Astrocyte (in vitro differentiated cells and primary cell): ENCODE results near the gene PITPNB. TPM values are rescaled to one million over a fixed set of nuclear protein-coding genes. Genes with fewer than 3 reads are reported as not detected.

Experiments used
- DNase-seq: peaks from one replicate; pipeline ENCODE4 v3.0.0-alpha.2; 2010; ENCODE audit warnings: low read depth
- FAIRE-seq: peaks from 2 replicates; lab custom pipeline; 2011; peaks lifted over from hg19 to GRCh38; lab: Jason Lieb, UNC
- H2AFZ ChIP-seq: 2 replicates; pipeline ENCODE4 v1.6.0; 2012; ENCODE audit warnings: low read depth, low read length, inconsistent platforms
- H3K27ac ChIP-seq: 2 replicates; pipeline ENCODE4 v1.5.1; 2011; ENCODE audit warnings: low read depth, low read length, inconsistent platforms
- H3K27me3 ChIP-seq: 2 replicates; pipeline ENCODE4 v1.6.0; 2011; ENCODE audit warnings: low read length, inconsistent platforms; ENCODE audit not compliant: insufficient read depth
- H3K36me3 ChIP-seq: 2 replicates; pipeline ENCODE4 v1.5.1; 2011; ENCODE audit warnings: low read length, inconsistent platforms; ENCODE audit not compliant: insufficient read depth
- H3K4me1 ChIP-seq: 2 replicates; pipeline ENCODE4 v1.5.1; 2011; ENCODE audit warnings: low read length, inconsistent platforms; ENCODE audit not compliant: insufficient read depth
- H3K4me2 ChIP-seq: 2 replicates; pipeline ENCODE4 v1.6.0; 2012; ENCODE audit warnings: low read length, inconsistent platforms
- H3K4me3 ChIP-seq: 2 replicates; pipeline ENCODE4 v1.5.1; 2011; ENCODE audit warnings: low read depth, mild to moderate bottlenecking, low read length, inconsistent platforms; ENCODE audit not compliant: insufficient read depth
- H3K79me2 ChIP-seq: 2 replicates; pipeline ENCODE4 v1.6.0; 2012; ENCODE audit warnings: mild to moderate bottlenecking, low read length, inconsistent platforms; ENCODE audit not compliant: insufficient read depth
- H3K9ac ChIP-seq: 2 replicates; pipeline ENCODE4 v1.6.0; 2012; ENCODE audit warnings: mild to moderate bottlenecking, low read length, inconsistent platforms
- H3K9me3 ChIP-seq: 2 replicates; pipeline ENCODE4 v1.5.1; 2012; ENCODE audit warnings: low read depth, mild to moderate bottlenecking, low read length, inconsistent platforms; ENCODE audit not compliant: insufficient read depth
- H4K20me1 ChIP-seq: 2 replicates; pipeline ENCODE4 v1.6.0; 2012; ENCODE audit warnings: low read length, inconsistent platforms; ENCODE audit not compliant: insufficient read depth
- H3K27ac Mint-ChIP-seq: one replicate; pipeline ENCODE4 v1.8.0; 2021; ENCODE audit warnings: mild to moderate bottlenecking, mixed read lengths; ENCODE audit not compliant: unreplicated experiment
- H3K27me3 Mint-ChIP-seq: one replicate; pipeline ENCODE4 v1.8.0; 2021; ENCODE audit warnings: low read depth, mixed read lengths; ENCODE audit not compliant: unreplicated experiment
- H3K36me3 Mint-ChIP-seq: one replicate; pipeline ENCODE4 v1.8.0; 2021; ENCODE audit warnings: low read depth, mixed read lengths; ENCODE audit not compliant: unreplicated experiment
- H3K4me1 Mint-ChIP-seq: one replicate; pipeline ENCODE4 v1.8.0; 2021; ENCODE audit warnings: low read depth, mixed read lengths; ENCODE audit not compliant: unreplicated experiment
- H3K4me3 Mint-ChIP-seq: one replicate; pipeline ENCODE4 v1.8.0; 2021; ENCODE audit warnings: mild to moderate bottlenecking, moderate library complexity, mixed read lengths; ENCODE audit not compliant: unreplicated experiment
- H3K9me3 Mint-ChIP-seq: one replicate; pipeline ENCODE4 v1.8.0; 2021; ENCODE audit warnings: mild to moderate bottlenecking, mixed read lengths; ENCODE audit not compliant: unreplicated experiment
- EZH2 ChIP-seq: IDR thresholded peaks from 2 replicates; pipeline ENCODE4 v1.6.1; 2012; ENCODE audit warnings: mild to moderate bottlenecking, low read length, inconsistent platforms; ENCODE audit not compliant: insufficient read depth
- total RNA-seq: library from RNA; stranded (reverse); gene quantifications from 2 replicates; pipeline ENCODE4 v1.2.1, GENCODE V29; 2021
- TF ChIP-seq, protein P1 (sequence below): IDR thresholded peaks from 2 replicates; pipeline ENCODE4 v1.5.1; 2011; ENCODE audit warnings: low read depth, mild to moderate bottlenecking, inconsistent platforms, low read length, moderate library complexity; ENCODE audit not compliant: insufficient read depth

Gene PITPNB
- total RNA-seq, 1 donor from 2014 or later: 90.6 TPM

DNA sequence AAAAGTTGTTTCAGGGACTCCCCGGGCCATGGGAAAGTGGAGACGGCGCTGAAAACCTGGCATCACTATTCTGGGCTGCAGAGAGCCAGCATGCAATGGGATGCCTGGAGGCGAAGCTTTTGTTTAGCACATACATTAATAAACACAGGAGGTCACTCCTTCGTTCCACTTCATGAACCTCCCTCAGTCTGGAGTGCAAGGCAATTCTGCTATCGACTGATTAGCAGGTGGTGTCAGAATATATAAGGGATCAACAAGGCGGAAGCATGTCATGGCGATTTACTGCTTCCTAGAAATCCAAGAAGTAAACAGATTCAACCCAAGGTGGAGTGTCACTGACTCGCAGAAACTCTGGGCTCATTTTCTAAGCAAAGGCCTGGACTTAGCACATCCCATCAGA is 72.1 kb downstream of the PITPNB start:
- H3K9me3 ChIP-seq: no peaks in the 10 kb centered on the region
- no peaks in the 10 kb centered on the region for H3K79me2 ChIP-seq
- Mint-ChIP-seq H3K4me1 (peaks cover 25% of the 10 kb centered on the region), H3K27me3 (no peaks in the 10 kb centered on the region), H3K27ac (no peak overlapping the region), H3K9me3 (no peaks in the 10 kb centered on the region), H3K36me3 (peaks cover 30% of the 10 kb centered on the region), H3K4me3 (no peak overlapping the region)
- TF ChIP-seq EZH2: no peak
- TF ChIP-seq, protein P1, sequence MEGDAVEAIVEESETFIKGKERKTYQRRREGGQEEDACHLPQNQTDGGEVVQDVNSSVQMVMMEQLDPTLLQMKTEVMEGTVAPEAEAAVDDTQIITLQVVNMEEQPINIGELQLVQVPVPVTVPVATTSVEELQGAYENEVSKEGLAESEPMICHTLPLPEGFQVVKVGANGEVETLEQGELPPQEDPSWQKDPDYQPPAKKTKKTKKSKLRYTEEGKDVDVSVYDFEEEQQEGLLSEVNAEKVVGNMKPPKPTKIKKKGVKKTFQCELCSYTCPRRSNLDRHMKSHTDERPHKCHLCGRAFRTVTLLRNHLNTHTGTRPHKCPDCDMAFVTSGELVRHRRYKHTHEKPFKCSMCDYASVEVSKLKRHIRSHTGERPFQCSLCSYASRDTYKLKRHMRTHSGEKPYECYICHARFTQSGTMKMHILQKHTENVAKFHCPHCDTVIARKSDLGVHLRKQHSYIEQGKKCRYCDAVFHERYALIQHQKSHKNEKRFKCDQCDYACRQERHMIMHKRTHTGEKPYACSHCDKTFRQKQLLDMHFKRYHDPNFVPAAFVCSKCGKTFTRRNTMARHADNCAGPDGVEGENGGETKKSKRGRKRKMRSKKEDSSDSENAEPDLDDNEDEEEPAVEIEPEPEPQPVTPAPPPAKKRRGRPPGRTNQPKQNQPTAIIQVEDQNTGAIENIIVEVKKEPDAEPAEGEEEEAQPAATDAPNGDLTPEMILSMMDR: no peak
- no peak overlapping the region for H2AFZ ChIP-seq
- FAIRE-seq (no peak), DNase-seq (no peak)
- peaks cover 26% of the 10 kb centered on the region for H3K36me3 ChIP-seq
- no peak overlapping the region for H3K27ac ChIP-seq
- peaks cover 15% of the 10 kb centered on the region for H4K20me1 ChIP-seq
- H3K9ac ChIP-seq: no peak overlapping the region
- peaks cover 5% of the 10 kb centered on the region for H3K4me1 ChIP-seq
- no peak overlapping the region for H3K4me3 ChIP-seq
- H3K4me2 ChIP-seq: no peak overlapping the region
- H3K27me3 ChIP-seq: no peaks in the 10 kb centered on the region

DNA sequence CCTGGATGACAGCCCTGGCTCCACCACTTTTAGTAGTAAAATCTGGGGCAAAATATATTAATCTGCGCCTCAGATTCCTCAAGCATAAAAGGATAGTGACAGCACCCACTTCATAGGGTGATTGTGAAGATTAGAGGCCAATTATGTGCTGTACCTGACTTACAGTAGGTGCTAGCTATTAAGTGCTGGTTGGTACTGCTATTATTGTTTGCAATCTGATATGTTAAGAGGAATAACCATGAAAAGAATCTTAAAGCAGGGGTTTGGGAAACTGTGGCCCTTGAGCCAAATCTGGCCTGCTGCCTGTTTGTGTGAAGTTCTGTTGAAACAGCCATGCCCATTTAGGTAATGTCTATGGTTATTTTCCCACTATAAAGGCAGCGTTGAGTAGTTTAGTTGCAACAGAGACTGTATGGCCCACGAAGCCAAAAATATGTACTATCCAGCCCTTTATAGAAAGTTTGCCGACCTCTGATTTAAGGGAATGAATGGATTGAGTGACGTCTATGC is 72.8 kb downstream of the PITPNB start:
- H3K4me3 Mint-ChIP-seq: no peak overlapping the region
- H3K27me3 Mint-ChIP-seq: no peaks in the 10 kb centered on the region
- FAIRE-seq: no peak
- H3K36me3 Mint-ChIP-seq: peaks cover 35% of the 10 kb centered on the region
- Histone ChIP-seq H3K9ac (no peak overlapping the region), H3K4me1 (peaks cover 5% of the 10 kb centered on the region), H4K20me1 (peaks cover 12% of the 10 kb centered on the region), H3K79me2 (no peaks in the 10 kb centered on the region), H3K9me3 (no peaks in the 10 kb centered on the region), H3K27ac (no peak overlapping the region), H3K4me3 (no peak overlapping the region), H3K4me2 (no peak overlapping the region), H2AFZ (no peak overlapping the region), H3K36me3 (peaks cover 20% of the 10 kb centered on the region), H3K27me3 (no peaks in the 10 kb centered on the region)
- no peaks in the 10 kb centered on the region for H3K9me3 Mint-ChIP-seq
- H3K27ac Mint-ChIP-seq: no peak overlapping the region
- TF ChIP-seq EZH2: no peak
- TF ChIP-seq, protein P1: no peak
- H3K4me1 Mint-ChIP-seq: peaks cover 21% of the 10 kb centered on the region
- DNase-seq: no peak

DNA sequence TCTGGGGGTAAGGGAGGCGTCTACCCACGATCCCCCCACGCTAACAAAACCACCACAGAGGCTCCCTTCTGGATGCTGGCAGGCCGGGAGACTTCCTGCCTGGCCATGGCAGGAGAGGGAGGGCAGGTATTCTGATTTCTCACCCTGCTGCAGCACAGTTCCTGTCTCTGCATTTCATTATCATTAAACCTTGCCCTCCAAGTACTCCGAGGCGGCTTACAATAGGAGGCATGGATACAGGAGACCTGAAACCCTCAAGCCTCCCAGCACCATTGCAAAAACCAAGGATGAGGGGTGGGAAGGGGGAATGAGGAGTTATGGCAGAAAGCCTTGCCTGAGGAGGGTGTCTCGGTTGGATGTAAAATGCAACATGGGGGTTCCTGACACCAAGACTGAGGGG is 73.4 kb downstream of the PITPNB start:
- Histone ChIP-seq H3K27me3 (no peaks in the 10 kb centered on the region), H3K27ac (no peak overlapping the region), H3K36me3 (peaks cover 13% of the 10 kb centered on the region), H3K4me3 (no peak overlapping the region), H3K9ac (no peak overlapping the region), H2AFZ (no peak overlapping the region), H4K20me1 (peaks cover 12% of the 10 kb centered on the region), H3K9me3 (no peaks in the 10 kb centered on the region), H3K4me2 (no peak overlapping the region), H3K4me1 (peaks cover 5% of the 10 kb centered on the region), H3K79me2 (no peaks in the 10 kb centered on the region)
- H3K27me3 Mint-ChIP-seq: no peaks in the 10 kb centered on the region
- TF ChIP-seq, protein P1: no peak
- no peak for TF ChIP-seq EZH2
- FAIRE-seq: no peak
- no peak overlapping the region for H3K4me3 Mint-ChIP-seq
- no peaks in the 10 kb centered on the region for H3K9me3 Mint-ChIP-seq
- no peak overlapping the region for H3K27ac Mint-ChIP-seq
- peaks cover 19% of the 10 kb centered on the region for H3K4me1 Mint-ChIP-seq
- H3K36me3 Mint-ChIP-seq: peaks cover 34% of the 10 kb centered on the region
- DNase-seq: no peak
